Measurements from ENCODE around the gene ZNF516.

The ZNF516 gene

DNA sequence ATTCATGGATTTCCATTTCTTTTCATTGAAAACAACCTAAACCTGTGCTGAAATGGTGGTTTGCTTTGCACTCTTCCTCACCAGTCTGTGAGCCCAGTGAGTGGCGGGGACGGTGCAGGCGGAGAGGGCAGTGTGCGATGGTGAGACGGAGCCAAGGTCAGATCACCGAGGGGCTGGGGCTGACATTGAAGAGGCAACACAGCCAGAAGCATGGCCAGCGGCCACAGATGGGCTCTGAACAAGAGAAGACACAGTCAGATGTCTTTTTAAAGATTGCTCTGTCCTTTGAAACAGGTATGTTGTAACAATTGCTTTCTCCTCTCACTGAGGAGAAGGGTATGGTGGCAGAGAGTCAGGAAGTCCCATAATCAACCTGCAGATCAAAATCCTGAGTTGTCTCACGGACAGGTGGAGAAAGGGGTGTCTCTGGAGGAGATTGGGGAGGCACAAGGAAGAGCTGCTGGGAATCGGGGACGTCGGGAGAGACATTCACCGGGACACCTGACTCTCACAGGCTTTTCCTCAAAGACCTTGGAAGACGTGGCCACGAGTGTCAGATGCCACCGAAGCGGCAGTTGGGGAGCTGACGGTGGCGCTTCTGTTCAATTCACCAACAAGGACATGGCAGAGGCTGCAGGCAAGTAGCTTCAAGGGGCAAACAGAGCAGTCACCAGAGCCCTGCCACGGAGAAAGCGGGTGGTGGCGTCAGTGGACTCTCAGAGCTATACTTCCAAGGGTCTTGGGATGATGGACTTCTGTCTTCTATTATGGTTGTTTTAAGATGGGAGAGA, 12.1 kb upstream of the ZNF516 start:
- no peak for DNase-seq (ENCODE audit: low read depth in 2 of 2)

DNA sequence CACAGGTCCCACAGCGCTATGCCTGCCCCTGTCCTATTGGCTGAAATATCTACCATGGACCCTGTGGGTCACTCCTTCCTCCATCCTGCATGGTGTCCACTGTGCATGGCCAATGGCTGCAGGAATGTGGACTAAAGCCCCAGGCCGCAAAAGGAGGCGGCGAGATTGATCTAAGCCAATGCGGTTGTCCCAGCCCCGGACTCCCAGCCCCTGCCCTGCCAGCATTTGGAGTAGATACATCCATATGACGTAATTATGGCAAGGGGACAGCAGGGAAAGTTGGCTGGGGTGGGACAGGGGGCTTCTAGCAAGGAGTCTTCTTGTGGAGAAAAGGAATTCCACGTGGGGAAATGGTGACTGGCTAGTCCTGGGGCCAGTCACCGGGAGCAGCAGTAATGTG, 11.4 kb upstream of the ZNF516 start:
- DNase-seq (ENCODE audit: low read depth in 2 of 2) = no peak

- no peak for DNase-seq (ENCODE audit: low read depth in 2 of 2)
Observed at GRCh38 chr18:76505614-76506013, 10.6 kb upstream of the ZNF516 start.

- DNase-seq (ENCODE audit: low read depth in 2 of 2) = no peak
Observed at GRCh38 chr18:76504749-76505148, 9.7 kb upstream of the ZNF516 start.

DNA sequence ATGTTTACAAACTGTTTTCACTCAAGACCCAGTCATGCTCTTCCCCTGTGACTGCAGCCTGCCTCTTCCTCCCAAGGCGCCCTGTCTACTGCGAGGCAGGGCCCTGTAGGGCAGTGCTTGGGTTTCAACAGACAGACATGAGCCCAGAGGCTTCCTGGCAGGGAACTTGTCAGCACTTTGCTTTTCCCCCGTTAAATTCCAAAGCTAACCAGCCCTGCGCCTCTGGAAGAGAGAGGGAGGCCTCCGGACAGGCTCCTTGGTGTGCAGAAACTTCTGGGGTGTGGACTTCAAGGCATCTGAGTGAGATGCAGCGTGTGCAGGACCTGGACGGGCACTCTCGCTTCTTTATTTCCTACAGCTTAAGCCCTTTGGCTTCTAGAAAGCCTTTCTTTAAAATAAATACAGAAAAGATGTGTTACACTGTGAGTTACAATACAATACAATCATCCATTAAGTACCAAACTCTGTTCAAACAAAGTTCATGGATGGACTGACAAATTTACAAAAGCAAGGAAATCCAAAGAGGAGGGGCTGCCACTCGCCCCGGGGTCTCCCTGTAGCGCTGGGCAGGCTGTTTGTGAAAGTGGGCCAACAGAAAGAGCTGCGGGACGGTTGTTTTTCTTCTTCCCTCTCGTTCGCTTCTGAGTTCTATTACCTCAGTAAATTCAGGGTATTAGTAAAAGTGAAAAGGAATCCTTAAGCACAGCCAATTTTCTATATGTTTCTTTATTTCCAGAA, 8.8 kb upstream of the ZNF516 start:
- no peak for DNase-seq (ENCODE audit: low read depth in 2 of 2)

GRCh38 chr18:76502551-76502950, 7.5 kb upstream of the ZNF516 start:
- DNase-seq (ENCODE audit: low read depth in 2 of 2) = no peak

DNA sequence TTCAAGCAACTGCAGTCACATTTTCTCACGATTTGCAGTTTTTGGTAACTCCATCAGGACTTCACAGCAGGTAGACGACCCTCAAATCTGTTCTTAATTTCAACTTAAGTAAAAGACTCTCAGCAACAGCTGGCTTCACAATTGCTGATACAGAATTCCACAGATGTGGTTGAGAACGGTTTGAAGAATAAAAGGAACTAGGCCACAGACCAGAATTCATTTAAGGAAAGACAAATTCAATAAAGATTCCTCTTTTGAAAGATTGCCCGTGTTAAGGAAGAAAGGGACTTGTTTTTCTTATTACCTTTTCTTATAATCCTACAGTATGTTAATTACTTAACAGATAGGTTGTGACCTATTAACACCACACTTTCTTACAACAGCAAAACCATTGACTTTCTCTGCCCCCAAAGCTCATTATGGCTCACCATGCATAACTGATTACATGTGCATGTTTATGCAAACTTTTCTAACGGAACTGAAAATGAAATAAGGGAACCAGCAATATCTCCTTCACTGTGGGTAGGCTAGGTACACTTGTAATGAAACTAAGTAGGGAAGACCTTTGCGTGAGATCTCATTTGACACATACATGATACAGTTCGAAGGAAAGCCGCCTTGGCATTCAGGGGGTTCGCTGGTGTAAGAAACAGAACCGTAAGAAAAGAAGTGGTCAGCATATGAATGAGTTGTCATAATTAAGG, 4.7 kb upstream of the ZNF516 start:
- DNase-seq (ENCODE audit: low read depth in 2 of 2) = no peak

DNA sequence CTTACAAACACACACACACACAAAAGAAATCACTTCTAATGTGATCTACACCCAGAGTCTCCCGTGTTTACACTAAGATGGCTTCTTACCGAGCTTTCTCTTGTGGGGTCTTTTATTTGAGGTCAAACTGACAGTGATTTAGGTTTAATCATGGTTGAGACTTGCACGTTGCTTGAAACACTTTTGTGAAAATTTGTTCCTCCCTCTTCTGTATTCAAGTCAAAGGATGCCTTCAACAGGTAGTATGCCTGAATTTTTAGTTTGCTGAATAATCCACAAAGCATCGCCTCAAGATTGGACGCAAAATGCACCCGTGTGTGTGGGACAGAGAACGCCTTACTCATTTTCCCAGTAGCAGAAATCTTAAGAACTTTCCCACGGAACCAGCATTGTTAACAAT, 4.0 kb upstream of the ZNF516 start:
- DNase-seq (ENCODE audit: low read depth in 2 of 2) = no peak

- DNase-seq (ENCODE audit: low read depth in 2 of 2) = no peak
Observed at GRCh38 chr18:76498064-76498463, 3.0 kb upstream of the ZNF516 start.

- DNase-seq (ENCODE audit: low read depth in 2 of 2) = no peak
Observed at GRCh38 chr18:76497021-76497420, 2.0 kb upstream of the ZNF516 start.

GRCh38 chr18:76496194-76496890, 1.3 kb upstream of the ZNF516 start:
- no peak for DNase-seq (ENCODE audit: low read depth in 2 of 2)

DNA sequence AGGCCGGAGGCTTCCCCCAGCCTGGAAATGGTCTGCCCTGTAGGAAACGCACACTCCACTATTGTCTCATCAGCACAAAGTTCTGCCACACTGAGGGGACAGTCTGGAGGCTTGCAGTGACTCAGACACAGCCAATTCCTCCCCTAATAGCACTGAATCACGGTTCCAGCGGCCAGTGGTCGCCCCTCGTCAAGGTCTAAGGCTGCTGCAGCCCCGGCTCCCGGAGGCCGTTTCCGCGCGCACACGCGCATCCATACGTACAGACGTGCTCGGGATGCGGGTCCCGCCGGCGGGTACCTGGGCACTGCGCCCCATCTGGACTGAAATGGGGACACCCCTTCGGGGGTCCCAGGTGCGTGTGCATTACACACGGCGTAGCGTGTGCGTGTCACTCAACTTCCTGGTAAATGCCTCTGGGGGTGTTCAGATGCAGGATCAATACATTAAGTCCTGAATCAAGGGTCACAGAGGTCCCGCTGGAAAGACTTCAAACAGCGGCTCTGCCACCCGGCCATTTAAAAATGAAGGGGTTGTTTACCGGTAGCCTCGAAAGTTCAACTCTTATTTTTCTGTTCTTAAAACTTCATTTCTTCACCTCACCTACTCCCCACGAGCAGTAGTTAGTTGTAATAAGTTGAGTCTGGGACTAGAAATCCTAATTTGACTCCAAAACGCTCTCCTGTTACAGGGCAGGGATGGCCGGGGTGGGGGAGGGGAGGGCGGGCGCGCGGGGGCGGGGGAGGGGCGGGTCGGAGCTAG, 572 bp upstream of the ZNF516 start:
- DNase-seq (ENCODE audit: low read depth in 2 of 2) = no peak

DNA sequence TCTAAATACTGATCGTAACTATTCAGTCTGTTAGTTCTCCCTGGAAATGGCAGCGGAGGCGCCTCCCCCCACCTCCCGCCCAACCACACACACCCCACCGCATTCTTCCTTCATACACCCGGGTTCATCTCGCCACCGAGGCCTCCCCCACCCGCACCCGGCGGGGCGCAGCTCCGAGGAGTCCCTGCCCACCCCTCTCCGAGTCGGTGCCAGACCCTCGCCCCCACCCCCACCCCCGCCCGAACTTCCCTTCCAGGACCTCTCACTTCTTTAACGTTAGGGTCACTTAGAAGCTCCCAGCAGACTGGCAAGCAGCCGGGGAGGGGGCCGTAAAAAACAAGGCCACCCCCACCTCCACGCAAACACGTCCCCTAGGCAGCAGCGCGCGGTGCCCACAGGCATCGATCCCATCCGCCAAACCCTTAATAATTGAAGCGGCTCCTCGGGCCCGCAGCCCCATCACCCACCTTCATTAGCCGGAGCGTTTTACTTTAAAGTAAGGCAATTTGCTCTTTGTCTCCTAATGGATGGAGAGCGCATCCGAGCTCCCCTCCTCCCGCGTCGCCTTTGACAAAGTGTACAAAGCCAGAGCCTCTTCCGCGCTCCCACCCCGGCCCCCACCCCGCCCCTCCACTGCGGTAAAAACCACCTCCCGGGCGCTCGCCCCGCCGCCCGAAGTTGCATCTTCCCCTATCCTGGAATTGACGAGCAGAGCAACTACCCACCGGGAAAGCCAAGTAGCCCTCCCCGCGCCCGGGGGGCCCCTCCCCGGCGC, 624 bp downstream of the ZNF516 start:
- DNase-seq (ENCODE audit: low read depth in 2 of 2) = no peak

DNA sequence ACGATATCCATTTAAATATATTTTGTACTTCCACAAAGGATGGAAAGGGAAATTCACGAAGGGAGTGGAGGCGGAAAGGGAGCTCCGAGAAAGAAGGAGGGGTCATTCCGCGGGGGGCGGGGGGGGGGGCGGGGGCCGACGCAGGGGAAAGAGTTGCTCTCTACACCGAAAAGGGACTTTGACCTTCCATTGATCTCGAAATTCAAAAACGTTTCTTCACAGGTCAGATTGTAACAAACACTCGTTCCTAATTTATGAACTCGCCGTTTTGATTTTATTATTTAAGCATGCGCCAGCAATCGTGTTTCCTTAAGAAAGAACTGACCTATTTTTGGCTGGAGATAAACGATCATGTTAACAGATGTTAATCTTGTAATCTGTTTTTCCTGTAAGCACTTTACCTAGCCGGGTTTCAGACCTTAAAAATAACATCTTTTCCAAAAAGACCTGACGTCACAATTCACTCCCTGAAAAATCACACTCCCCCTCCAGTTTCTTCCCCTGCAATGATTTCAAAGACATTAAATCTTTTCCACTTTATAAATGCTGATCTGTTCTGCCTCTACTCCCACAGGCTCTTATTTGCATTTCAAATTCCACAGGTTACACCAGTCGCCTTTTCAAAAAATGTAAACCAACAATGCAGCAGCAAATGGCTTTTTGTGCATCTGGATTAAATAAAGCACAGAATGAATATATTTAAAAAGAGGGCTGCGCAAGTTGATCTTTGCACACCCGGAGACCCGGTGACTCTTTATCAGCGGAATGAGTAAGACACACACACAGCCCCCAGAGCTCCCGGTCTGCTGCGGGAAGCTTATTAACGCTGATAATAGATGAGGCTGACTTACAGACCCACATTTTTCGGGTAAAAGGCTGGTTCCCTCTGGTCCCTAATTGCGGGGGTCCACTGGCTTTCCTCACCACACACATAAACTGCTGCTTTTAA, 1.6 kb downstream of the ZNF516 start:
- no peak for DNase-seq (ENCODE audit: low read depth in 2 of 2)

DNA sequence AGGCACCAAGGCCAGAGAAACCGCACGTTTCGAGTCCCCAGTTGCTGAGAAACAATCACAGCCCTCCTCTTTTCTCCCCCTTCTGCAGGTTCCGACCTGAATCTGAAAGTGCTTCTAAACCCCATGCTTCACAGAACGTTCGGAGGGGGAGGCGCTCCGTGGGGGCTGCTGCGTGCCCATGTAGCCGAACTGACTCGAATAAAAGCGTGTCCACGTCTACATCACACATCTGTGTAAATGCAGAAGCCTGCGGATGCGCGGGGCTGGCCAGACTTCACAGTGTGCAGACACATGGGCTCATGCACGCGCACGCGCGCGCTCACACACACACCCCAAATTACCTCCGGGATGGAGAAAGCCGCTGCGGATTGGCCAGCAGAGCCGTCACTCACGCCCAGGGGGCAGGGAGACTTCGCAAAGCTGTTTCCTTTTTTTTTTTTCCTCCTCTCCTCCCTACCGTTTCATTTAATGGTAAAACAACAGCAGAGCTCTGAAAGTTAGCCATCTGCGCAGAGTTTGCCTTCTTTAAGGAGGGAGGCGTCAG, 2.3 kb downstream of the ZNF516 start:
- peak; percentile 93 to 97 for DNase-seq (ENCODE audit: low read depth in 2 of 2)

GRCh38 chr18:76491776-76492668, 3.0 kb downstream of the ZNF516 start:
- no peak for DNase-seq (ENCODE audit: low read depth in 2 of 2)

- DNase-seq (ENCODE audit: low read depth in 2 of 2) = peak; percentile 63 to 66
Observed at GRCh38 chr18:76491473-76491775, 3.6 kb downstream of the ZNF516 start.
